SK-N-SH (cell line): ENCODE data around the gene CRISP2. TPM values are rescaled to one million over a fixed set of nuclear protein-coding genes. Genes with fewer than 3 reads are reported as not detected.

Experiments
- CTCF ChIA-PET: fragments of 300-600, 350-600 bp; formaldehyde crosslinking; extraction: SDS; loops from one replicate; lab custom pipeline; 2021; lab: Yijun Ruan, JAX
- POLR2A ChIA-PET: fragments of 350-600 bp; sonication (Branson Sonifier 250); formaldehyde crosslinking; extraction: SDS; loops from one replicate; lab custom pipeline; 2020; ENCODE audit warnings: antibody characterized with exemption, inconsistent platforms; lab: Yijun Ruan, JAX
- DNase-seq: peaks from one replicate; pipeline ENCODE4 v3.0.0; 2012
- H2AFZ ChIP-seq: fragments of 200-600 bp; sonication (generic); 2 replicates; pipeline ENCODE4 v1.8.1; 2016; ENCODE audit warnings: antibody characterized with exemption, mild to moderate bottlenecking, low read depth
- H3F3A ChIP-seq: fragments of 200-600 bp; sonication (generic); replicated peaks from 2 replicates; pipeline ENCODE3; 2016; ENCODE audit warnings: antibody characterized with exemption, mild to moderate bottlenecking; ENCODE audit not compliant: insufficient read depth
- H3K27ac ChIP-seq, 2 experiments: fragments of 200-500 bp in 1 of 2; fragments of 200-600 bp in 1 of 2; sonication (Bioruptor generic) in 1 of 2; sonication (generic), shearing (Covaris generic) in 1 of 2; 2 replicates each; pipeline versions ENCODE4 v1.5.1 to v1.6.1; 2014 to 2016; ENCODE audit warnings: low read depth in 2 of 2, inconsistent platforms in 1 of 2, low read length in 1 of 2, mild to moderate bottlenecking in 1 of 2, mixed read lengths in 1 of 2
- H3K27me3 ChIP-seq: fragments of 200-600 bp; sonication (generic), shearing (Covaris generic); 2 replicates; pipeline ENCODE4 v1.6.1; 2016; ENCODE audit warnings: mixed run types; ENCODE audit not compliant: insufficient read depth
- H3K36me3 ChIP-seq, 2 experiments: fragments of 200-500 bp in 1 of 2; fragments of 200-600 bp in 1 of 2; sonication (Bioruptor generic) in 1 of 2; sonication (generic) in 1 of 2; replicated peaks in 1 of 2; 2 replicates each; pipeline versions ENCODE3 to v1.5.1; 2014 to 2016; ENCODE audit warnings: low read length in 1 of 2, mild to moderate bottlenecking in 1 of 2; ENCODE audit not compliant: insufficient read depth in 2 of 2, control insufficient read depth in 1 of 2
- H3K4me1 ChIP-seq, 2 experiments: fragments of 200-500 bp in 1 of 2; fragments of 200-600 bp in 1 of 2; sonication (Bioruptor generic) in 1 of 2; sonication (generic), shearing (Covaris generic) in 1 of 2; 2 replicates each; pipeline versions ENCODE4 v1.5.1 to v1.6.1; 2014 to 2016; ENCODE audit warnings: low read depth in 1 of 2, low read length in 1 of 2, mixed run types in 1 of 2; ENCODE audit not compliant: insufficient read depth in 2 of 2, control insufficient read depth in 1 of 2
- H3K4me2 ChIP-seq: fragments of 200-600 bp; sonication (generic), shearing (Covaris generic); 2 replicates; pipeline ENCODE4 v1.6.1; 2017; ENCODE audit warnings: mixed run types
- H3K4me3 ChIP-seq, 2 experiments: fragments of 200-500 bp in 1 of 2; fragments of 200-600 bp in 1 of 2; sonication (Bioruptor generic) in 1 of 2; sonication (generic), shearing (Covaris generic) in 1 of 2; 2 replicates each; pipeline versions ENCODE4 v1.5.1 to v1.8.1; 2014 to 2016; ENCODE audit warnings: low read depth in 2 of 2, inconsistent platforms in 1 of 2, low read length in 1 of 2, mild to moderate bottlenecking in 1 of 2, mixed read lengths in 1 of 2, moderate library complexity in 1 of 2
- H3K79me2 ChIP-seq: fragments of 200-600 bp; sonication (generic); 2 replicates; pipeline ENCODE4 v1.8.1; 2017; ENCODE audit warnings: mild to moderate bottlenecking; ENCODE audit not compliant: insufficient read depth
- H3K9ac ChIP-seq: fragments of 200-600 bp; sonication (generic); 2 replicates; pipeline ENCODE4 v1.6.1; 2017; ENCODE audit warnings: mixed run types
- H3K9me2 ChIP-seq: fragments of 200-600 bp; sonication (generic); 2 replicates; pipeline ENCODE4 v1.6.1; 2017; ENCODE audit warnings: mixed run types
- H3K9me3 ChIP-seq: fragments of 200-600 bp; sonication (generic); 2 replicates; pipeline ENCODE4 v1.6.1; 2017; ENCODE audit warnings: mixed run types, mild to moderate bottlenecking, moderate library complexity
- H4K20me1 ChIP-seq: fragments of 200-600 bp; sonication (generic); 2 replicates; pipeline ENCODE4 v1.6.1; 2017; ENCODE audit warnings: mild to moderate bottlenecking, mixed run types; ENCODE audit not compliant: insufficient read depth
- CTCF ChIP-seq: fragments of 200-600 bp; sonication (generic); IDR thresholded peaks from 2 replicates; pipeline ENCODE4 v1.6.1; 2017; ENCODE audit warnings: antibody characterized with exemption, mild to moderate bottlenecking, moderate library complexity
- EZH2phosphoT487 ChIP-seq: fragments of 200-600 bp; sonication (generic); IDR thresholded peaks from 2 replicates; pipeline ENCODE4 v1.6.1; 2017; ENCODE audit warnings: low read depth, mixed run types, mild to moderate bottlenecking, antibody characterized with exemption, moderate library complexity, borderline replicate concordance
- FOXJ3 ChIP-seq: sonication (generic); formaldehyde crosslinking; IDR thresholded peaks from 2 replicates; pipeline ENCODE4 v1.5.1; 2020; ENCODE audit warnings: mild to moderate bottlenecking, missing genetic modification reagents
- GABPA ChIP-seq: IDR thresholded peaks from 2 replicates; pipeline ENCODE4 v1.4.0; 2012; ENCODE audit warnings: low read depth, mild to moderate bottlenecking
- IRF3 ChIP-seq: fragments of 150-350 bp; IDR thresholded peaks from 2 replicates; pipeline ENCODE4 v1.6.1; 2016; ENCODE audit warnings: mild to moderate bottlenecking, low read depth, low read length
- MXI1 ChIP-seq: IDR thresholded peaks from 2 replicates; pipeline ENCODE4 v1.6.1; 2012; ENCODE audit warnings: mild to moderate bottlenecking, low read depth, low read length, improper control_type of control experiment
- NFIC ChIP-seq: IDR thresholded peaks from 2 replicates; pipeline ENCODE4 v1.4.0; 2012; ENCODE audit warnings: borderline replicate concordance
- PBX3 ChIP-seq: IDR thresholded peaks from 2 replicates; pipeline ENCODE4; 2012
- SMC3 ChIP-seq: IDR thresholded peaks from 2 replicates; pipeline ENCODE4 v1.6.1; 2012; ENCODE audit warnings: low read depth, low read length, improper control_type of control experiment
- USF1 ChIP-seq: IDR thresholded peaks from 2 replicates; pipeline ENCODE4 v1.4.0; 2012; ENCODE audit warnings: low read depth, borderline replicate concordance
- YY1 ChIP-seq: IDR thresholded peaks from 2 replicates; pipeline ENCODE4 v1.4.0; 2012; ENCODE audit warnings: low read depth, mild to moderate bottlenecking
- WGBS: methylation state at CpG from one replicate; pipeline ENCODE4 v1.1.6; 2017; ENCODE audit warnings: low lambda C conversion rate; 5-methylcytosine and 5-hydroxymethylcytosine counted together
- polyA plus RNA-seq, 3 experiments: library from polyadenylated mRNA; depleted of rRNA; stranded (reverse); fragments of >200 nt; gene quantifications; 2 replicates each; pipeline ENCODE4 v1.2.3, GENCODE V29; 2012

CRISP2 gene
- not detected in 2 replicates for polyA plus RNA-seq (2012; rRNA removed)
- polyA plus RNA-seq (2012; cell fraction: cytosol; rRNA removed): not detected in 2 replicates
- not detected in 2 replicates for polyA plus RNA-seq (2012; cell fraction: nucleus; rRNA removed)

- Histone ChIP-seq H3K4me1 (no peaks in the 10 kb centered on the region), H3K9ac (no peak within 1 kb of the TSS), H4K20me1 (no peaks in the 10 kb centered on the region), H2AFZ (no peak within 1 kb of the TSS), H3K79me2 (no peaks in the 10 kb centered on the region), H3K27me3 (no peaks in the 10 kb centered on the region), H3K4me2 (peak within 1 kb of the TSS; percentile 33; the same call in 1 of the 2 replicates), H3K4me3 (no peak within 1 kb of the TSS), H3F3A (no peaks in the 10 kb centered on the region), H3K9me2 (no peaks in the 10 kb centered on the region), H3K36me3 (no peaks in the 10 kb centered on the region), H3K27ac (no peak within 1 kb of the TSS), H3K9me3 (no peaks in the 10 kb centered on the region)
- DNase-seq: peak; percentile 1
- POLR2A ChIA-PET: no interaction called here
- CTCF ChIA-PET: no interaction called here
- WGBS: 12% methylated on average over 21 of the region's 26 CpGs
- TF ChIP-seq USF1 (no peak), SMC3 (no peak), CTCF (no peak), YY1 (no peak), NFIC (no peak), PBX3 (no peak)
Measured at GRCh38 chr6:49713346-49713745, at the start of gene CRISP2. Gene CRISP2 (minus strand): TSS chr6:49713543. CDS start chr6:49709196, 4,347 bp downstream.

- Histone ChIP-seq H3K27me3 (no peaks in the 10 kb centered on the region; the same call in 1 of the 2 replicates), H3K9ac (no peak within 1 kb of the TSS), H3K9me3 (no peaks in the 10 kb centered on the region), H3K4me1 (no peaks in the 10 kb centered on the region), H4K20me1 (no peaks in the 10 kb centered on the region), H3K4me3 (no peak within 1 kb of the TSS), H2AFZ (no peak within 1 kb of the TSS), H3K9me2 (no peaks in the 10 kb centered on the region), H3K79me2 (no peaks in the 10 kb centered on the region), H3K36me3 (no peaks in the 10 kb centered on the region), H3F3A (no peaks in the 10 kb centered on the region), H3K4me2 (no peak within 1 kb of the TSS), H3K27ac (no peak within 1 kb of the TSS)
- DNase-seq: no peak
- WGBS: 13% methylated on average over 1 of the region's 1 CpG
- ChIA-PET POLR2A (no interaction called here), CTCF (interaction anchor here (1.0 kb wide), 1 partner anchor 8 kb away, joined by 3 read pairs; no protein-coding TSS in a partner anchor)
- TF ChIP-seq EZH2phosphoT487 (no peak), FOXJ3 (CRISPR knock-in tag) (no peak), IRF3 (no peak), MXI1 (no peak), GABPA (no peak)
Measured at GRCh38 chr6:49744259-49744658, 30.9 kb upstream of the CRISP2 start, which contains the start of gene CRISP3. Gene CRISP3 (minus strand): TSS chr6:49744388. CDS start chr6:49744367, 21 bp downstream.
